Body of pancreas (tissue), 4 donors: ENCODE measurements around the gene PDE6D. TPM values are rescaled to one million over a fixed set of nuclear protein-coding genes. Genes with fewer than 3 reads are reported as not detected.

Experiments used
- ATAC-seq: fragments of 150-250 bp; one replicate; pipeline ENCODE4 v1.9.1; 2016
- DNase-seq, 4 donors: peaks; one replicate each; pipeline ENCODE4 v3.0.0-alpha.2; 2019
- H3K27ac ChIP-seq, 4 donors: fragments of 200-600 bp; sonication (generic); 1 replicate in 3 of 4; 2 replicates in 1 of 4; pipeline versions ENCODE4 v1.5.1 to v1.6.1; 2016 to 2019; ENCODE audit warnings: mild to moderate bottlenecking in 1 of 4, mixed read lengths in 1 of 4, moderate library complexity in 1 of 4
- H3K27me3 ChIP-seq, 2 donors: fragments of 200-600 bp; sonication (generic); one replicate each; pipeline ENCODE4 v1.6.0; 2016; ENCODE audit warnings: mild to moderate bottlenecking in 1 of 2
- H3K36me3 ChIP-seq, 2 donors: fragments of 200-600 bp; sonication (generic); replicated peaks in 1 of 2; 2 replicates each; pipeline ENCODE4 v1.5.1; 2016; ENCODE audit warnings: low read depth in 2 of 2; ENCODE audit not compliant: insufficient read depth in 1 of 2
- H3K4me1 ChIP-seq: fragments of 200-600 bp; sonication (generic); one replicate; pipeline ENCODE4 v1.6.0; 2016
- H3K4me3 ChIP-seq, 2 donors: fragments of 200-600 bp; sonication (generic); 1 replicate in 1 of 2; 2 replicates in 1 of 2; pipeline ENCODE4 v1.5.1; 2016 to 2019
- H3K9me3 ChIP-seq, 3 donors: fragments of 200-600 bp; sonication (generic); 1 replicate in 2 of 3; 2 replicates in 1 of 3; pipeline ENCODE4 v1.5.1; 2016
- POLR2A ChIP-seq, 3 donors: fragments of 450-650 bp; IDR thresholded peaks; one replicate each; pipeline ENCODE4 v1.6.1; 2016; ENCODE audit warnings: antibody characterized with exemption in 3 of 3, mild to moderate bottlenecking in 2 of 3
- WGBS, 2 donors: methylation state at CpG; one replicate each; pipeline ENCODE4 v1.1.5; 2017; 5-methylcytosine and 5-hydroxymethylcytosine counted together
- intact Hi-C: fragments of 100-400 bp; cut with DNase I; formaldehyde crosslinking; loops from one replicate; pipeline ENCODE4 v1.15.1; 2023
- total RNA-seq, 2 donors: library from RNA; depleted of rRNA; stranded (reverse); fragments of >200 nt; gene quantifications; one replicate each; pipeline ENCODE4 v1.1.0, GENCODE V29; 2016
- TF ChIP-seq, protein P1 (sequence below), 7 experiments: fragments of 450-650 bp in 4 of 7; fragments of 200-600 bp in 3 of 7; sonication (generic) in 3 of 7; IDR thresholded peaks; one replicate each; pipeline ENCODE4 v1.5.1; 2016 to 2019; ENCODE audit warnings: antibody characterized with exemption in 7 of 7

The PDE6D gene
- 10 to 100 TPM in 1 of 2 donors, 1 to 10 TPM in 1; 2.6 to 15.0 TPM for total RNA-seq

DNA sequence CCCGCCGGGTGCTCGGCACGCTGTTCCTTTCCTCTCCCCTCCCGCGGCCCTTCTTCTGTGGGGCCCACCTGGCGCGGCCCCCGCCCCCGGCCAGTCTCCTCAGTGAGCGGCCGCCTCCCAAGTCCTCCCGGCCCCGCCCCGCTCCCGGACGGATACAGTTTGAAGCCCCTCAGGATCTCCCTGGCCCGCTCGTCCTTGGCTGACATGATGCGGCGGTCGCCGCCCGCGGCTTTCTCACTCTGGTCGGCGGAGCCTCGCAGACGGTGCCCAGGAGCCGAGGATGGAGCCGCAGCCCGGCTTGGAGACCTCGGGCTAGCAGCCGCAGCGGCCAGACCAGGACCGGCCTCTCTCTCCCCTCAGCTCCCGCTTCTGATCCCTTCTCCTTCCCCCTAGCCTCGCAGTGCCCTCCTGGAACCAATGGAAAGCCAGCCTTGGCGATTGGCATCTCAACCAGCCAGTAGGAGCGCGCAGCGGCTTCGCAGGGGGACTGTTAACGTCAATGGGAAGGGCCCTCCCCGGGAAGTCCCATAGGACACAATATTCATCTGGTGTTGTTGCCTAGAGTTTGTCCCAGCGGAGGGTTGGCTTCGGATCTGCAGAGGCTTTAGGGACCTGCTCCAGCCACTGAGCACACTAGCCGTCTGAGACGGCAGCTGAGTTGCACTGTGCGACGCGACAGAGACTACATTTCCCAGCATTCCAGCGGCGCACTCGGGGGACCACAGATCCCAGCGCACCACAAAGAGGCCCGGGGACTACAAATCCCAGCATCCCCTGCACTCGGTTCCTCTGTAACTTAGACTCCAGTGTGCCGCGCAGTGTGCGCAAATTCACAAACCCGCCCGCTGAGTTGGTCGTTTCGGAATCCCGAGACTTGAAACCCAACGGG lies at the start of gene PDE6D:
PDE6D (minus strand) TSS at position 374 of the 889 bp plus-strand sequence; CDS start at position 206, 168 bp downstream.
- Histone ChIP-seq H3K36me3 (no peaks in the 10 kb centered on the region), H3K27ac (peak within 1 kb of the TSS; percentile 53 to 83 (median 76)), H3K4me3 (peak within 1 kb of the TSS; percentile 49 to 89), H3K9me3 (no peaks in the 10 kb centered on the region), H3K4me1 (peaks cover 37% of the 10 kb centered on the region), H3K27me3 (no peaks in the 10 kb centered on the region)
- peak; percentile 76 to 92 (median 85) for TF ChIP-seq POLR2A (IDR thresholded peaks at IDR 0.05)
- TF ChIP-seq, protein P1, sequence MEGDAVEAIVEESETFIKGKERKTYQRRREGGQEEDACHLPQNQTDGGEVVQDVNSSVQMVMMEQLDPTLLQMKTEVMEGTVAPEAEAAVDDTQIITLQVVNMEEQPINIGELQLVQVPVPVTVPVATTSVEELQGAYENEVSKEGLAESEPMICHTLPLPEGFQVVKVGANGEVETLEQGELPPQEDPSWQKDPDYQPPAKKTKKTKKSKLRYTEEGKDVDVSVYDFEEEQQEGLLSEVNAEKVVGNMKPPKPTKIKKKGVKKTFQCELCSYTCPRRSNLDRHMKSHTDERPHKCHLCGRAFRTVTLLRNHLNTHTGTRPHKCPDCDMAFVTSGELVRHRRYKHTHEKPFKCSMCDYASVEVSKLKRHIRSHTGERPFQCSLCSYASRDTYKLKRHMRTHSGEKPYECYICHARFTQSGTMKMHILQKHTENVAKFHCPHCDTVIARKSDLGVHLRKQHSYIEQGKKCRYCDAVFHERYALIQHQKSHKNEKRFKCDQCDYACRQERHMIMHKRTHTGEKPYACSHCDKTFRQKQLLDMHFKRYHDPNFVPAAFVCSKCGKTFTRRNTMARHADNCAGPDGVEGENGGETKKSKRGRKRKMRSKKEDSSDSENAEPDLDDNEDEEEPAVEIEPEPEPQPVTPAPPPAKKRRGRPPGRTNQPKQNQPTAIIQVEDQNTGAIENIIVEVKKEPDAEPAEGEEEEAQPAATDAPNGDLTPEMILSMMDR (IDR thresholded peaks at IDR 0.05) = no peak
- peak; percentile 96 for ATAC-seq
- intact Hi-C loops = no loop called here
- WGBS, 2 donors = 0% methylated on average over 10 to 66 of the region's 67 CpGs
- peak; percentile 97 to 98 (median 98) for DNase-seq

DNA sequence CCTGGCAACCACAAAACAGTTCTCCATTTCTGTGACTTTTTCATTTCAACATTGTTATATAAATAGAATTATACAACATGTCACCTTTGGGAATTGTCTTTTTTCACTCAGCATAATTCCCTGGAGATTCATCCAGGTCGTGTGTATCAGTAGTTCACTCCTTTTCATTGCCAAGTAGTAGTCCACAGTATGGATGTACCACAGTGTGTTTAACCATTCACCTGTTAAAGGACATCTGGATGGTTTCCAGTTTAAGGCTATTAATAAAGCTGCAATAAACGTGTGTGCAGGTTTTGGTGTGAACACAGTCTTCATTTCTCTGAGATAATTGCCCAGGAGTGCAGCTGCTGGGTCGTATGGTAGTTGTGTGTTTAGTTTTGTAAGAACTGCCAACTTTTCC lies 40.8 kb upstream of the PDE6D start:
- no peaks in the 10 kb centered on the region for H3K27me3 ChIP-seq
- no peak overlapping the region for H3K4me3 ChIP-seq
- no peaks in the 10 kb centered on the region for H3K36me3 ChIP-seq
- TF ChIP-seq, protein P1 (IDR thresholded peaks at IDR 0.05) = no peak
- TF ChIP-seq POLR2A (IDR thresholded peaks at IDR 0.05) = no peak
- intact Hi-C loops = no loop called here
- no peaks in the 10 kb centered on the region for H3K4me1 ChIP-seq
- no peak overlapping the region for H3K27ac ChIP-seq
- ATAC-seq (no peak), DNase-seq (no peak)
- 37 to 39% methylated on average over 3 of the region's 3 CpGs for WGBS, 2 donors
- no peaks in the 10 kb centered on the region for H3K9me3 ChIP-seq

DNA sequence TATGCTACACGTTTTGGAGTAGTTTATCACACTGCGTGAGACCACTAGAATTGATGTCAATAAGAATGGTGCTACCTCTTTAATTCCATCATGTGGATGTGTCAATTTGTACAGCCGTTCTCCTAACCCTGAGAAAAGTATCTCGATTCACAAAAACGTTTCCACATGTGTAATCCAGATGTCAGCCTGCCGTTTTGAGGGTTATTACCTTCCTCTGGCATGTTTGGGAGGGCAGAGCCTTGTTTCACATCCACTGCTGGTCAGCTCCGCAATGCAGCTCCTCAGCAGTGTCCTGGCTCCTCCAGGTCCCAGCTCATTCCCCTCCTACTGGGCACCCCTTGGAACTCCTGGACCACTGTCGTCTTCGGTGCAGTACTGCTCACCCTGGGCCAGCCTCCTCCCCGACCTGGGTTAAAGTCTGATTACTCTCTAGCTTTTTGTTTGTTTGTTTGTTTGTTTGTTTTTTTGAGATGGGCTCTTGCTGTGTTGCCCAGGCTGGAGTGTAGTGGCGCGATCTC lies 39.8 kb upstream of the PDE6D start:
- no peak overlapping the region for H3K4me3 ChIP-seq
- TF ChIP-seq, protein P1 (IDR thresholded peaks at IDR 0.05) = no peak
- TF ChIP-seq POLR2A (IDR thresholded peaks at IDR 0.05) = no peak
- H3K36me3 ChIP-seq = no peaks in the 10 kb centered on the region
- no peak overlapping the region for H3K27ac ChIP-seq
- H3K9me3 ChIP-seq = no peaks in the 10 kb centered on the region
- intact Hi-C loops = no loop called here
- 69 to 70% methylated on average over 12 of the region's 12 CpGs for WGBS, 2 donors
- H3K4me1 ChIP-seq = no peaks in the 10 kb centered on the region
- DNase-seq (no peak), ATAC-seq (no peak)
- no peaks in the 10 kb centered on the region for H3K27me3 ChIP-seq

DNA sequence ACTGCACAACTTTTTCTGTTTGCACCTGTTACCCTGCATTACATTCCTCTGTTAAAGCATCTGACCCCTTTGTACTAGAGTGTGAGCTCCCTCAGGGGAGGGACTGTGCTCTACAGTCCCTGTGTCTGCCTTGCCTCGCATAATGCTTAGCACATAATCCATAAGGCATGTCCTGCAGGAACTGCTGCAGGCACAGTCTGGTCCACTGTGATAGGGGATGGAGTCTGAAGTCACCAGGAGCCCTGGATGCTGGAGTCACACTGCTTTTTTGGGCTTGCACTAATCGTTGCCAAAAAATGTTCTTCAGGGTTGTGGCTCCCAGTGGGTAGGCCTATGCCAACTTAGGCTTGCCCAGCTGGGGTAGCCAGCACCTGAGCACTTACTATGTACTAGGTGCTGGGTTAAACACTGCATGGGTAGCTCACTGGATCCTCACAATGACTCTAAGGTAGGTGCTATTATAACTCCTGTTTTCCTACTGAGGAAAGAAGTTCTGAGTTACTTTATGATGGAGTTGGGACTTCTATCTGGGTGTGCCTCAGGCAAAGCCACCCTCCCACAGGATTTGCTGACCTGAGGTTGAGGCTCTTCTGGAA lies 38.5 kb upstream of the PDE6D start:
- Histone ChIP-seq H3K27ac (no peak overlapping the region), H3K27me3 (no peaks in the 10 kb centered on the region), H3K4me1 (no peaks in the 10 kb centered on the region), H3K36me3 (no peaks in the 10 kb centered on the region), H3K9me3 (no peaks in the 10 kb centered on the region), H3K4me3 (no peak overlapping the region)
- no peak for DNase-seq
- intact Hi-C loops = no loop called here
- WGBS, 2 donors = 39 to 51% methylated on average over 2 of the region's 2 CpGs
- no peak for ATAC-seq
- TF ChIP-seq POLR2A (IDR thresholded peaks at IDR 0.05) = no peak
- TF ChIP-seq, protein P1 (IDR thresholded peaks at IDR 0.05) = no peak
